ENCODE results near the gene SLC17A6. TPM values are rescaled to one million over a fixed set of nuclear protein-coding genes. Genes with fewer than 3 reads are reported as not detected.
A peak's percentile ranks its signal among the peaks of the same experiment; 100 is the strongest.

The SLC17A6 gene
- polyA plus RNA-seq, 3 donors = 0.06 TPM; not detected in 2

DNA sequence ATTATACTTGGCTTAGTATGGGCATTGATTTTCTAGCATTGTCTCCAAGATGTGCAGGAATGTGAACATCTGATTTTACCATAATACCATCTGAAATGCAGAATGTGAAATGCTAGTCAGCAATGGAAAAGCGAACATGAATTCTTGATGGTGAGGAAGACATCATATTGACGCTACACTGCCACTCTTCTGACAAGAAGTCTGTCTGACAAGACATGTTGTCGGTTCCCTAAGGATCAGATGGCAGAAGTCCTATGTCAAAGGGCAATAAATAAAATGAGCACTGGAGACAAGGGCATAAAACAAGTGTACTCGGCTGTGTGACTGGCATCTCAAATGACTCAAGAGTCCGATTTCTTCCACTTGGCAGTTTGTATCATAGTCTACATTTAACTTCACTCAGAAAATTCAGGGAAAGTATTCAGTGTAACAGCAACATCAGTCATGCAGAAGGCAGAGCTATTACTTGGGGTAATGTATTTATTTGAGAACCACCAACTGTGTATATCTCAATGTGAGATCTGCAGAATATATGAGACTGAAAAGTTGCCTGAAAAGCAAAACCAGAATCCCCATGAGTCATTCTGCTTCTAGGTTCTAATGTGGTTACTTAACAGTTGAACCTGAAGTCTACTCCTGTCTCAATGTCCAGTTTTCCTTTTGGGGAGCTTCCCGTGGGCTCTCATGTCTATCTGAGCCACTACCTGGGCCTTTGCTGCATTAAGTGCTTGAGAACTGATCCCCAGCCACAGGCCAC lies 51.5 kb downstream of the SLC17A6 start:
- peak; percentile 9 for DNase-seq

DNA sequence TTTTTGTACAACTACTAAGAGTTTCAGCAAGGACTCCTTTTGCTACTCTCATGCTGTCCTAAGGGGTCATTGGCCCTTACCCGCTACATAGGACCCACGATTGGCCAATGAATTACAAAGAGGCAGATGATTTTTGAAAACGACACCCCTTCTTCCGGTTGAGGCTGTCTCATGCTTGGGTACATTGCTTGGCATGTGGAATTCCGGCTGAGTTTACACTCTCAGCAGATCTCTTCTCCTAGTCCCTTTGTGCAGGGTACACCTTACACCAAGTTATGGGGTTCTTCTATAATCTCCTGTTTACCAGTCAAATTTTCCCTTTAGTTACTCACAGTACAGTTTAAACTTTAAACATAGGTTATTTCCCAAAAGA lies 52.1 kb downstream of the SLC17A6 start:
- DNase-seq = no peak

DNA sequence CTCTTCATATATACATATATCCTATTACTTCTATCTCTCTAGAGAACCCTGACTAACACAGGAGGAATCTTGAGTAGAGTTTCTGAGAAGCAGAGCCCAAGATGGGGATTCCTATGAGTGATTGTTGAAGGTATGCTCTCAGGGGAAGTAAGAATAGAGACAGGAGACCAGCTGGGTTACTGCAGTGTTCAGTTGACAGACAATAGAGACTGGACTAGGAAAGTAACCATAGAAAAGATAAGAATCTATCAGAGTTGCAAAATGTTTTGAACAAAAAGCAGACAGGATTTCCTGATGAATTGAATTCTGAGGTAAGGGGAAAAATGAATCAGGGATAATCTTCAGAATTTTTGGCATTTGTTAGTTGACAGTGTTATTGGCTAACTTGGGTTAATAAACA lies 54.4 kb downstream of the SLC17A6 start:
- DNase-seq = no peak

DNA sequence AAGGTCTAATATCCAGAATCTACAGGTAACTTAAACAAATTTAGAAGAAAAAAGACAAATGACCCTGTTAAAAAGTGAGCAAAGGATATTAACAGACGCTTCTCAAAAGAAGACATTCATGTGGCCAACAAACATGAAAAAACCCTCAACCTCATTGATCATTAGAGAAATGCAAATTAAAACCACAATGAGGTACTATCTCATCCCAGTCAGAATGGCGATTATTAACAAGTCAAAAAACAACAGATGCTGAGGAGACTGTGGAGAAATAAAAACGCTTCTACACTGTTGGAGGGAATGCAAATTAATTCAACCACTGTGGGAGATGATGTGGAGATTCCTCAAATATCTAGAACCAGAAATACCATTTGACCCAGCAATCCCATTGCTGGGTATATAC lies 67.2 kb downstream of the SLC17A6 start:
- no peak for DNase-seq

DNA sequence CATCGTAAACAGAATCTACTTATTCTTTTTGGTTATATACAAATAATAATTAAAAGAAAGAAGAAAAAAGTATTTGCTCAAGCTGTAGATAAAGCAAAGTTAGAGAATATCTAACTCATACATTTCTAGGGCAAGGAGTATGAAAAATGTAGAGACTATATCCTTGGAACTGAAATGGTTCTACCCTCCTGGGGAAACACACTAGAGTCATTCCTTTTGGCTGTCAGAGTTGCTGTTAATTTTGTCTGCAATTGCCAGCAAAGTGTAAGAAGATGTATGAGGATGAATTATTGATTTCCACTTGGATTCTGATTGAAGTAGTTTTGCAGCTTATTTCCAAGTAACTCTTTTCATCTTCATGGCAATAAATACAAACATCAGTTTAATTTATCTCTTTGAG lies 69.1 kb downstream of the SLC17A6 start:
- DNase-seq = no peak

DNA sequence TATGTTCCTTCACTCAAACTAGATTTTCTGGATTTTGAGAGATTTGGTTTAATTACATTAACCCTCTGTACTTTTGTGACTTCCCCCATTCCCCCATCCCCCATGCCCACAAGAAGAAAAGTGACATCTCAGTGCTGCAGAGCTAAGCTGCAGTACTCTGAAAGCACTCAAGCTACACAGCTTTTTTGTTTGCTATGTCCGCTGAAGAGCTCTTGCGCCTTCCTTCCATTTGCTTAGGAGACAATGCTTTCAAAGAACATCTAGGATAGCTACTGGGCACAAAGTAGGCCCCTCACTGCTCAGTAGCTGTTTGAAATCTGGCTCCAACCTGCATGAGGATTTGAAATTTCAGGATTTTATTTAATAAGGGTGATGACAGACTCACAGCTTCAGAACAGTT lies 69.7 kb downstream of the SLC17A6 start:
- DNase-seq = no peak

DNA sequence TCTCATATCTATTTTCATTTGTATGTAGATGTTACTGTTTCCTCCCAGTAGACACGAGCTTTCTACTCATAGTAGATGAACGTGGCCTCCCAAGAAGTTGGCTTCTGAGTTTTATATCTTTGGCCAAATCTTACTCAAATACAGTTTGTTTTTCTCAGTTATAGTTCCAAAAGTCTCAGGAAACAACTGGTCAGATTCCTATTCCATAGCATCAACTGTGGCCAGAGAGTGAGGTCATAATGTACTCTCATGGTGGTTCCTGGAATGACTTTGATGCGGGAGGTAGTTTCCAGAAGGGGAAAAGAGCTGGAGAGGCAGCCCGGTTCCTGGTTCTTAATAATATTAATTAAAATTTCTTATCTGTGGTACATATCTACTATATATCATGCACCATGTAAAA lies 77.3 kb downstream of the SLC17A6 start:
- DNase-seq = no peak

DNA sequence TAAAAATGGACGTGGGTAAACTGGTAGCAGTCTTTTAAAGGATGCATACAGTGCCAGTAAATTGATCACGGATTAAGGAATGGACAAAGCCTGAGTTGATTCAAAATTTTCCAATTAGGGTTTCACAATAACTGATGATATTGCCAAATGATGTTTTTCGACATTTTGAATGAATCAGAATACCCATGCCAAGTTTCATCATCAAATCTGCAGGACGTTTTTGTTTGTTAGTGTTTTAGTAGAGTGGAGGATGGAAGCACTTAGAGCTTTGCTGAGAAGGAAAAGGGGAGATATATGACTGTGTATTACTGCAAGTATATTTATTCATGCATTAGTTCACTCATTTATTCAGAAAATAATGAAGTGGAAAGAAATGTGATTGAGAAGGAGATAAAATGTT lies 78.3 kb downstream of the SLC17A6 start:
- no peak for DNase-seq

DNA sequence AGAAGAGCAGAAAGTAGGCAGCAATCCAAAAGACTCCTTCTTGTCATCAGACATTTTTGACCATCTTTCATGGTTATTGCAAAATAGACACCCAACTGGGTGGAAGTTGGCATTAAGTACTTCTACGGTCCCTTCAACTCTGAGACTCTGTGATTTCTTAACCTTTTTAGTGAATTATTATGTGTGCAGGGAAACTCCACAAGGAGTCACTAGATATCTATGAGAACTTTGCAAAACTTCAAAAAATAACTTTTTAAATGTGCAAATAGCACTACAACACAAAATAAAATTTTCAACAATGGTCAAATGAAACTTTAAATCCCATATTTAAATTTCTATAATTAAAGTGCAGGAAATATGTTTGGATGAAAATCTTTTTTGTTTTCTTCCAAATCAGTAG lies 88.7 kb downstream of the SLC17A6 start:
- no peak for DNase-seq

Other genes starting within 250 kb of the SLC17A6 start
- gene ANO5, start 145.3 kb upstream of the SLC17A6 start, polyA plus RNA-seq (ENCODE audit: insufficient read length in 3 of 3) = 1 to 10 TPM; 3.3 to 5.4 (median 3.5) TPM